ENCODE data around the gene FOXB1. TPM values are rescaled to one million over a fixed set of nuclear protein-coding genes. Genes with fewer than 3 reads are reported as not detected.

The FOXB1 gene
- total and polyA plus RNA-seq, 2 experiments from 2014 or later: 4.7 to 6.7 TPM

DNA sequence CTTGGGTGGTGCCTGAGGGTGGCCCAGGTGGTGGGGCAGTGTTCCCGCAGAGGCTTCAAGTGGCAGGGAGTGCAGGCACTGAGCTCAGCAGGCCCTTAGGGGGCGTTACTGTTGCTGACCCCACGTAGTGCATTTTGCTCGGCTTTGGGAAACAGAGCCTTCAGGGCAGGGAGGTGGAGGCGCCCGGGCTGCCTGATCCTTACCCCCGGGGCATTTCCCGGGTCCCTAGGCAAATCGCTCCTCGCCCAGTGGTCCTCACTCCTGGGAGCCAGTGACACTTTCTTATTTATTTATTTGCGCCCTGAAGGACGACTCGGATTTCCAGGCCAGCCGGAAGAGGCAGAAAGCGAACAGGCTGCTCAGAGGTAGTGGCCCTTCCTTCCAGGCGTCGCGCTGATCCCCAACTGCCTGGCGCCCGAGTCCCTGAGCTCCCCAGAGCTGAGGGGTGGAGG, 10.1 kb upstream of the FOXB1 start:
- peak overlapping the region; percentile 79 for H3K4me3 Mint-ChIP-seq
- Histone ChIP-seq H4K20me1 (replicated peaks; ENCODE audit: insufficient read depth) (no peaks in the 10 kb centered on the region), H3K27ac (ENCODE audit: low read depth) (no peak overlapping the region), H3F3A (replicated peaks; ENCODE audit: low read depth) (peaks cover 15% of the 10 kb centered on the region), H2AFZ (no peak overlapping the region), H3K4me2 (peak overlapping the region; percentile 94), H3K36me3 (ENCODE audit: insufficient read depth) (no peaks in the 10 kb centered on the region), H3K27me3 (ENCODE audit: insufficient read depth) (peaks cover 23% of the 10 kb centered on the region), H3K79me2 (replicated peaks; ENCODE audit: insufficient read depth) (no peaks in the 10 kb centered on the region), H3K9me2 (ENCODE audit: insufficient read depth) (no peaks in the 10 kb centered on the region), H3K4me1 (ENCODE audit: insufficient read depth) (peaks cover 45% of the 10 kb centered on the region), H3K4me3 (peak overlapping the region; percentile 82)
- DNase-seq (ENCODE audit: low spot score) (peak; percentile 88), ATAC-seq (peak; percentile 61)
- H3K36me3 Mint-ChIP-seq (ENCODE audit: low read depth): no peaks in the 10 kb centered on the region
- H3K27me3 Mint-ChIP-seq (ENCODE audit: insufficient read depth, low read depth, poor library complexity): peaks cover 37% of the 10 kb centered on the region
- TF ChIP-seq, protein P1, sequence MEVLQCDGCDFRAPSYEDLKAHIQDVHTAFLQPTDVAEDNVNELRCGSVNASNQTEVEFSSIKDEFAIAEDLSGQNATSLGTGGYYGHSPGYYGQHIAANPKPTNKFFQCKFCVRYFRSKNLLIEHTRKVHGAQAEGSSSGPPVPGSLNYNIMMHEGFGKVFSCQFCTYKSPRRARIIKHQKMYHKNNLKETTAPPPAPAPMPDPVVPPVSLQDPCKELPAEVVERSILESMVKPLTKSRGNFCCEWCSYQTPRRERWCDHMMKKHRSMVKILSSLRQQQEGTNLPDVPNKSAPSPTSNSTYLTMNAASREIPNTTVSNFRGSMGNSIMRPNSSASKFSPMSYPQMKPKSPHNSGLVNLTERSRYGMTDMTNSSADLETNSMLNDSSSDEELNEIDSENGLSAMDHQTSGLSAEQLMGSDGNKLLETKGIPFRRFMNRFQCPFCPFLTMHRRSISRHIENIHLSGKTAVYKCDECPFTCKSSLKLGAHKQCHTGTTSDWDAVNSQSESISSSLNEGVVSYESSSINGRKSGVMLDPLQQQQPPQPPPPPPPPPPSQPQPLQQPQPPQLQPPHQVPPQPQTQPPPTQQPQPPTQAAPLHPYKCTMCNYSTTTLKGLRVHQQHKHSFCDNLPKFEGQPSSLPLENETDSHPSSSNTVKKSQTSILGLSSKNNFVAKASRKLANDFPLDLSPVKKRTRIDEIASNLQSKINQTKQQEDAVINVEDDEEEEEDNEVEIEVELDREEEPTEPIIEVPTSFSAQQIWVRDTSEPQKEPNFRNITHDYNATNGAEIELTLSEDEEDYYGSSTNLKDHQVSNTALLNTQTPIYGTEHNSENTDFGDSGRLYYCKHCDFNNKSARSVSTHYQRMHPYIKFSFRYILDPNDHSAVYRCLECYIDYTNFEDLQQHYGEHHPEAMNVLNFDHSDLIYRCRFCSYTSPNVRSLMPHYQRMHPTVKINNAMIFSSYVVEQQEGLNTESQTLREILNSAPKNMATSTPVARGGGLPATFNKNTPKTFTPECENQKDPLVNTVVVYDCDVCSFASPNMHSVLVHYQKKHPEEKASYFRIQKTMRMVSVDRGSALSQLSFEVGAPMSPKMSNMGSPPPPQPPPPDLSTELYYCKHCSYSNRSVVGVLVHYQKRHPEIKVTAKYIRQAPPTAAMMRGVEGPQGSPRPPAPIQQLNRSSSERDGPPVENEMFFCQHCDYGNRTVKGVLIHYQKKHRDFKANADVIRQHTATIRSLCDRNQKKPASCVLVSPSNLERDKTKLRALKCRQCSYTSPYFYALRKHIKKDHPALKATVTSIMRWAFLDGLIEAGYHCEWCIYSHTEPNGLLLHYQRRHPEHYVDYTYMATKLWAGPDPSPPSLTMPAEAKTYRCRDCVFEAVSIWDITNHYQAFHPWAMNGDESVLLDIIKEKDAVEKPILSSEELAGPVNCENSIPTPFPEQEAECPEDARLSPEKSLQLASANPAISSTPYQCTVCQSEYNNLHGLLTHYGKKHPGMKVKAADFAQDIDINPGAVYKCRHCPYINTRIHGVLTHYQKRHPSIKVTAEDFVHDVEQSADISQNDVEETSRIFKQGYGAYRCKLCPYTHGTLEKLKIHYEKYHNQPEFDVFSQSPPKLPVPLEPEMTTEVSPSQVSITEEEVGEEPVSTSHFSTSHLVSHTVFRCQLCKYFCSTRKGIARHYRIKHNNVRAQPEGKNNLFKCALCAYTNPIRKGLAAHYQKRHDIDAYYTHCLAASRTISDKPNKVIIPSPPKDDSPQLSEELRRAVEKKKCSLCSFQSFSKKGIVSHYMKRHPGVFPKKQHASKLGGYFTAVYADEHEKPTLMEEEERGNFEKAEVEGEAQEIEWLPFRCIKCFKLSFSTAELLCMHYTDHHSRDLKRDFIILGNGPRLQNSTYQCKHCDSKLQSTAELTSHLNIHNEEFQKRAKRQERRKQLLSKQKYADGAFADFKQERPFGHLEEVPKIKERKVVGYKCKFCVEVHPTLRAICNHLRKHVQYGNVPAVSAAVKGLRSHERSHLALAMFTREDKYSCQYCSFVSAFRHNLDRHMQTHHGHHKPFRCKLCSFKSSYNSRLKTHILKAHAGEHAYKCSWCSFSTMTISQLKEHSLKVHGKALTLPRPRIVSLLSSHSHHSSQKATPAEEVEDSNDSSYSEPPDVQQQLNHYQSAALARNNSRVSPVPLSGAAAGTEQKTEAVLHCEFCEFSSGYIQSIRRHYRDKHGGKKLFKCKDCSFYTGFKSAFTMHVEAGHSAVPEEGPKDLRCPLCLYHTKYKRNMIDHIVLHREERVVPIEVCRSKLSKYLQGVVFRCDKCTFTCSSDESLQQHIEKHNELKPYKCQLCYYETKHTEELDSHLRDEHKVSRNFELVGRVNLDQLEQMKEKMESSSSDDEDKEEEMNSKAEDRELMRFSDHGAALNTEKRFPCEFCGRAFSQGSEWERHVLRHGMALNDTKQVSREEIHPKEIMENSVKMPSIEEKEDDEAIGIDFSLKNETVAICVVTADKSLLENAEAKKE (CRISPR knock-in tag; IDR thresholded peaks at IDR 0.05): no peak
- TF ChIP-seq ZNF331 (CRISPR knock-in tag; IDR thresholded peaks at IDR 0.05; ENCODE audit: low read depth) (no peak), ZNF114 (CRISPR knock-in tag; IDR thresholded peaks at IDR 0.05) (no peak), NANOG (IDR thresholded peaks at IDR 0.05; ENCODE audit: borderline replicate concordance) (no peak), POLR2AphosphoS5 (IDR thresholded peaks at IDR 0.05; ENCODE audit: low read depth) (peak; percentile 31; the same call in 1 of the 2 replicates), EZH2phosphoT487 (IDR thresholded peaks at IDR 0.05; ENCODE audit: unreplicated experiment) (no peak)
- TF ChIP-seq, protein P2, sequence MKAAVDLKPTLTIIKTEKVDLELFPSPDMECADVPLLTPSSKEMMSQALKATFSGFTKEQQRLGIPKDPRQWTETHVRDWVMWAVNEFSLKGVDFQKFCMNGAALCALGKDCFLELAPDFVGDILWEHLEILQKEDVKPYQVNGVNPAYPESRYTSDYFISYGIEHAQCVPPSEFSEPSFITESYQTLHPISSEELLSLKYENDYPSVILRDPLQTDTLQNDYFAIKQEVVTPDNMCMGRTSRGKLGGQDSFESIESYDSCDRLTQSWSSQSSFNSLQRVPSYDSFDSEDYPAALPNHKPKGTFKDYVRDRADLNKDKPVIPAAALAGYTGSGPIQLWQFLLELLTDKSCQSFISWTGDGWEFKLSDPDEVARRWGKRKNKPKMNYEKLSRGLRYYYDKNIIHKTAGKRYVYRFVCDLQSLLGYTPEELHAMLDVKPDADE (IDR thresholded peaks at IDR 0.05): no peak
- TF ChIP-seq, protein P3, sequence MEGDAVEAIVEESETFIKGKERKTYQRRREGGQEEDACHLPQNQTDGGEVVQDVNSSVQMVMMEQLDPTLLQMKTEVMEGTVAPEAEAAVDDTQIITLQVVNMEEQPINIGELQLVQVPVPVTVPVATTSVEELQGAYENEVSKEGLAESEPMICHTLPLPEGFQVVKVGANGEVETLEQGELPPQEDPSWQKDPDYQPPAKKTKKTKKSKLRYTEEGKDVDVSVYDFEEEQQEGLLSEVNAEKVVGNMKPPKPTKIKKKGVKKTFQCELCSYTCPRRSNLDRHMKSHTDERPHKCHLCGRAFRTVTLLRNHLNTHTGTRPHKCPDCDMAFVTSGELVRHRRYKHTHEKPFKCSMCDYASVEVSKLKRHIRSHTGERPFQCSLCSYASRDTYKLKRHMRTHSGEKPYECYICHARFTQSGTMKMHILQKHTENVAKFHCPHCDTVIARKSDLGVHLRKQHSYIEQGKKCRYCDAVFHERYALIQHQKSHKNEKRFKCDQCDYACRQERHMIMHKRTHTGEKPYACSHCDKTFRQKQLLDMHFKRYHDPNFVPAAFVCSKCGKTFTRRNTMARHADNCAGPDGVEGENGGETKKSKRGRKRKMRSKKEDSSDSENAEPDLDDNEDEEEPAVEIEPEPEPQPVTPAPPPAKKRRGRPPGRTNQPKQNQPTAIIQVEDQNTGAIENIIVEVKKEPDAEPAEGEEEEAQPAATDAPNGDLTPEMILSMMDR (conservative IDR thresholded peaks at IDR 0.05; ENCODE audit: low read depth in 2 of 2): peak; percentile 69 to 76
- H3K9me3 Mint-ChIP-seq: no peaks in the 10 kb centered on the region
- peaks cover 46% of the 10 kb centered on the region for H3K4me1 Mint-ChIP-seq
- H3K27ac Mint-ChIP-seq: no peak overlapping the region
